Measurements from ENCODE around the gene TMEM107. TPM values are rescaled to one million over a fixed set of nuclear protein-coding genes. Genes with fewer than 3 reads are reported as not detected.

The TMEM107 gene
- total RNA-seq, 1 experiment from 2014 or later = 30.1 TPM

- POLR2A ChIA-PET = interaction anchor here (9.4 kb wide), 1 partner anchor 12 kb away, joined by 95 read pairs; no protein-coding TSS in a partner anchor
- H3K4me3 ChIP-seq (replicated peaks in 1 of 2; ENCODE audit: low read depth in 1 of 2, low read length in 2 of 2) = no peak overlapping the region
- H3K4me2 ChIP-seq (ENCODE audit: low read length) = no peak overlapping the region
- no peaks in the 10 kb centered on the region for H4K20me1 ChIP-seq (ENCODE audit: insufficient read depth)
- DNase-seq (ENCODE audit: low read depth, low spot score) = no peak
- H3K9ac ChIP-seq (ENCODE audit: low read length) = peak overlapping the region; percentile 4; the same call in 1 of the 2 replicates
- H3K9me3 ChIP-seq (ENCODE audit: control insufficient read depth in 1 of 2, insufficient read depth in 1 of 2, low read depth in 1 of 2, low read length in 2 of 2) = no peaks in the 10 kb centered on the region
- no peaks in the 10 kb centered on the region for H3K27me3 ChIP-seq (ENCODE audit: insufficient read depth, low read length)
- CTCF ChIA-PET = interaction anchor here (0.7 kb wide), 1 partner anchor 459 kb away, joined by 3 read pairs; no protein-coding TSS in a partner anchor
- TF ChIP-seq CBX3 (IDR thresholded peaks at IDR 0.05; ENCODE audit: low read depth) (no peak), EZH2phosphoT487 (IDR thresholded peaks at IDR 0.05; ENCODE audit: borderline replicate concordance) (no peak), CEBPB (IDR thresholded peaks at IDR 0.05; ENCODE audit: low read depth) (no peak), MAX (IDR thresholded peaks at IDR 0.05) (no peak), JUND (IDR thresholded peaks at IDR 0.05) (no peak), TCF7L2 (IDR thresholded peaks at IDR 0.05; ENCODE audit: borderline replicate concordance, extremely low read depth, insufficient read depth, insufficient read length) (no peak), FOSL1 (IDR thresholded peaks at IDR 0.05; ENCODE audit: low read depth) (no peak), ZFX (IDR thresholded peaks at IDR 0.05) (no peak)
- H3K9me2 ChIP-seq (ENCODE audit: insufficient read depth) = no peaks in the 10 kb centered on the region
- ATAC-seq = no peak
- H3K27ac ChIP-seq (ENCODE audit: low read depth, low read length) = peak overlapping the region; percentile 12
- H3K36me3 ChIP-seq (ENCODE audit: control insufficient read depth in 1 of 2, insufficient read depth in 2 of 2, low read length in 2 of 2) = peaks cover 4 to 13% of the 10 kb centered on the region in 2 experiments; a peak in 3 of 4 replicates
- peaks cover 42% of the 10 kb centered on the region for H3K79me2 ChIP-seq (ENCODE audit: insufficient read depth, low read length)
- RAD21 ChIA-PET (ENCODE audit: low non-redundant PET in 1 of 2, low total read pairs in 2 of 2, uncharacterized antibody in 2 of 2, unreplicated experiment in 2 of 2) = no interaction called here
- no TSS peak for BruUV-seq (replicated peaks)
- H3K4me1 ChIP-seq (ENCODE audit: control insufficient read depth in 1 of 2, insufficient read depth in 2 of 2, low read length in 2 of 2) = peaks cover 46 to 84% of the 10 kb centered on the region in 2 experiments
- intact Hi-C loops (cut with micrococcal nuclease) = no loop called here
- no peak overlapping the region for H2AFZ ChIP-seq (ENCODE audit: low read depth, low read length, poor library complexity, severe bottlenecking)
Measured at GRCh38 chr17:8160224-8160577, 16.0 kb downstream of the TMEM107 start.

GRCh38 chr17:8159459-8160223 is 16.5 kb downstream of the TMEM107 start:
- Histone ChIP-seq H3K9ac (ENCODE audit: low read length) (peak overlapping the region; percentile 4; the same call in 1 of the 2 replicates), H3K9me3 (ENCODE audit: control insufficient read depth in 1 of 2, insufficient read depth in 1 of 2, low read depth in 1 of 2, low read length in 2 of 2) (no peaks in the 10 kb centered on the region), H3K79me2 (ENCODE audit: insufficient read depth, low read length) (peaks cover 48% of the 10 kb centered on the region), H3K9me2 (ENCODE audit: insufficient read depth) (no peaks in the 10 kb centered on the region), H3K4me1 (ENCODE audit: control insufficient read depth in 1 of 2, insufficient read depth in 2 of 2, low read length in 2 of 2) (peaks cover 48 to 86% of the 10 kb centered on the region in 2 experiments), H3K27me3 (ENCODE audit: insufficient read depth, low read length) (no peaks in the 10 kb centered on the region), H3K27ac (ENCODE audit: low read depth, low read length) (peak overlapping the region; percentile 12), H3K4me2 (ENCODE audit: low read length) (no peak overlapping the region), H3K4me3 (replicated peaks in 1 of 2; ENCODE audit: low read depth in 1 of 2, low read length in 2 of 2) (no peak overlapping the region), H2AFZ (ENCODE audit: low read depth, low read length, poor library complexity, severe bottlenecking) (no peak overlapping the region), H3K36me3 (ENCODE audit: control insufficient read depth in 1 of 2, insufficient read depth in 2 of 2, low read length in 2 of 2) (peaks cover 4 to 13% of the 10 kb centered on the region in 2 experiments; a peak in 3 of 4 replicates), H4K20me1 (ENCODE audit: insufficient read depth) (no peaks in the 10 kb centered on the region)
- ChIA-PET RAD21 (ENCODE audit: low non-redundant PET in 1 of 2, low total read pairs in 2 of 2, uncharacterized antibody in 2 of 2, unreplicated experiment in 2 of 2) (interaction anchor here in 1 of 2 experiments (0.7 kb wide), 1 partner anchor 276 kb away, joined by 5 read pairs; no protein-coding TSS in a partner anchor), CTCF (no interaction called here), POLR2A (interaction anchor here (9.4 kb wide), 1 partner anchor 13 kb away, joined by 95 read pairs; no protein-coding TSS in a partner anchor)
- intact Hi-C loops (cut with micrococcal nuclease) = no loop called here
- no peak for DNase-seq (ENCODE audit: low read depth, low spot score)
- TF ChIP-seq JUND (IDR thresholded peaks at IDR 0.05) (no peak), FOSL1 (IDR thresholded peaks at IDR 0.05; ENCODE audit: low read depth) (no peak), TCF7L2 (IDR thresholded peaks at IDR 0.05; ENCODE audit: borderline replicate concordance, extremely low read depth, insufficient read depth, insufficient read length) (no peak), MAX (IDR thresholded peaks at IDR 0.05) (no peak), POLR2A (IDR thresholded peaks at IDR 0.05; ENCODE audit: borderline replicate concordance, extremely low read depth, insufficient read depth, insufficient read length) (no peak), SRF (IDR thresholded peaks at IDR 0.05; ENCODE audit: low read depth) (no peak), ATF3 (IDR thresholded peaks at IDR 0.05) (no peak), ELF1 (IDR thresholded peaks at IDR 0.05; ENCODE audit: borderline replicate concordance, low read depth) (no peak), EGR1 (IDR thresholded peaks at IDR 0.05; ENCODE audit: low read depth) (no peak), ZFX (IDR thresholded peaks at IDR 0.05) (no peak), CEBPB (IDR thresholded peaks at IDR 0.05; ENCODE audit: low read depth) (no peak)
- no peak for ATAC-seq
- BruUV-seq (replicated peaks) = no TSS peak
